ENCODE measurements around the gene F10. TPM values are rescaled to one million over a fixed set of nuclear protein-coding genes. Genes with fewer than 3 reads are reported as not detected.
"Not testable (repeated sequence)": the region's sequence is repeated elsewhere in the genome, so short reads cannot be mapped to it uniquely, and the experiment has no call there.

The F10 gene
- polyA plus RNA-seq, 4 donors, result 17.5 to 33.4 (median 20.6) TPM

DNA sequence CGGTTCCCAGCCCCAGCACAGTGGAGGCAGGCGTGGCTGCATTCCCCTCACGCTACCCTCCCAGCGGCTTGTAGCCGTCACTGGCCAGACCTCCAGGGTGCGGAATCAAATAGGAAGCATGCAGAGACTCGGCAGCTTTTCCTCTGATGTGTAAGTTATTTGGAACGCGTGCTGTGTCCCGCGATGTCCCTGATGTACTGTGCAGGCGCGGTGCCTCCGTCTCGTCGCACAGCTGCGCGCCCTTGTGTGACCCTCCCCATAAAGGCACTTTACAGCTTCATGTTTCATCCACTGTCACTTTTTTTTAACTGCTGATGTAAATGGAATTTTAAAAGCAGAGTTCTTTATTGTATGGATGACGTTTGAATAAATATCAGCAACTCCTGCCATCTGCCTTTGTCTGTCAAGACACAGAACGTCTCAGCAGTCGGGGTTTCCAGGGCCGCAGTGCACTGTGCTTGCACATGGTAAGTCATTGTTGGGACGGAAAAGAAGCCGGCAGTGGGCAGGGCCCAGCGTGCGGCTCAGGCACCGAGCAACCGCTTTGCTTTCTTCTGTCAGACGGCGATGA is 24.4 kb upstream of the F10 start:
- DNase-seq (ENCODE audit: low read depth in 4 of 4, low spot score in 3 of 4), result no peak

GRCh38 chr13:113099142-113099541 is 23.5 kb upstream of the F10 start:
- no peak for DNase-seq (ENCODE audit: low read depth in 4 of 4, low spot score in 3 of 4)

DNA sequence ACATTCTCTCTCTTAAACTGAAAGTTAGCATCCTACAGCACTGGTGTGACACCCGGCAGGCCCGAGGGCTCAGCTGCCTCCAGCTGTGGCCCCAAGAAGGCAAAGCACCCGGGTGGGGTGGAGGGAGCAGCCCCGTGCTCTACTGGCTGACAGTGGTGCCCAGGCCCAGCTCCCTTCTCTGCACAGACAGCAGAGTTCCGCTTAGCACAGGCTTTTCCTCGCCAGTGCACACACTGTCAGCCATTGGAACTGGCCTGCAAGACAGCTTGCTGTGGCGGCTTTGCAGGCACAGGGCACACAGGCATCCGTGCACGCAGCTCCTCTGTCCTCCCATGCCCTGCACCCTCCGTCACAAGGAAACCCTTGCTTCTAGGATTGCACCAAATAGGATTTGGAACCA is 20.3 kb upstream of the F10 start:
- not testable (repeated sequence) for DNase-seq (ENCODE audit: low read depth in 4 of 4, low spot score in 3 of 4)

DNA sequence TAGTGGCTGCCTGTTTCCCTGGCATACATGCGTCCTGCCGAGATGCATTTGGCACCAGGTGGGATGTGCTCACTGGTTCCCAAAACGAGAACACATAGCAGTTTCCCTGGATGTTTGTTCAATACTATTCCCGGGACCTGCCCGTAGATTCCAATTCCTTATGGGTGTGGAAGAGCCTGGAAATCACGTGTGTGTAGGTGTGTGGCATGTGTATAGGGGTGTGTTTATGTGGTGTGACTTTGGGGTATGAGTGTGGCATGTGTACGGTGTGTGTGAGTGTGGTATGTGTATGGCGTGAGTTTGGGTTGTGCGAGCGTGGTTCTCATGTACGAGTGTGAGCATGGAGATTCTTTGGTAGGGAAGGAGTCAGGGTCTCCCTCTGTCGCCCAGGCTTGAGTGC is 19.9 kb upstream of the F10 start:
- DNase-seq (ENCODE audit: low read depth in 4 of 4, low spot score in 3 of 4), result no peak

GRCh38 chr13:113103646-113104045 is 19.0 kb upstream of the F10 start:
- DNase-seq (ENCODE audit: low read depth in 4 of 4, low spot score in 3 of 4), result no peak

DNA sequence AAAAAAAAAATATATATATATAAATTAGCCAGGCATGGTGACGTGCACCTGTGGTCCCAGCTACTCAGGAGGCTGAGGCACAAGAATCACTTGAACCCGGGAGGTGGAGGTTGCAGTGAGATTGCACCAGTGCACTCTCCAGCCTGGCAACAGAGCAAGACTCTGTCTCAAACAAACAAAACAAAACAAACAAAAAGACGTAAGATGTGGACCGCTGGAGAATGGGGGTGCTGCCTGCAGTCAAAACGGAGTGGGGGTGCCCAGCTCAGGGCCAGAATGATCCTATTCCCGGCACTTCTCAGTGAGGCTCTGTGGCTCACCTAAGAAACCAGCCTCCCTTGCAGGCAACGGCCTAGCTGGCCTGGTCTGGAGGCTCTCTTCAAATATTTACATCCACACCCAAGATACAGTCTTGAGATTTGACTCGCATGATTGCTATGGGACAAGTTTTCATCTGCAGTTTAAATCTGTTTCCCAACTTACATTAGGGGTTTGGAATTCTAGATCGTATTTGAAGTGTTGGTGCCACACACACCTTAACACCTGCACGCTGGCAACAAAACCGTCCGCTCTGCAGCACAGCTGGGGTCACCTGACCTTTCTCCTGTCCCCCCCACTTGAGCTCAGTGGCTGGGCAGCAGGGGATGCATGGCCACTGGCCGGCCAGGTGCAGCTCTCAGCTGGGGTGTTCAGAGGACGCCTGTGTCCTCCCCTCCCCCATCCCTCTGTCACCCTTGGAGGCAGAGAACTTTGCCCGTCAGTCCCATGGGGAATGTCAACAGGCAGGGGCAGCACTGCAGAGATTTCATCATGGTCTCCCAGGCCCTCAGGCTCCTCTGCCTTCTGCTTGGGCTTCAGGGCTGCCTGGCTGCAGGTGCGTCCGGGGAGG is 17.3 kb upstream of the F10 start, which contains the start of gene F7:
TSS of gene F7 (plus strand) at position 760 of the 889 bp plus-strand sequence. CDS start at position 811, 51 bp downstream.
- no peak for DNase-seq (ENCODE audit: low read depth in 4 of 4, low spot score in 3 of 4)

DNA sequence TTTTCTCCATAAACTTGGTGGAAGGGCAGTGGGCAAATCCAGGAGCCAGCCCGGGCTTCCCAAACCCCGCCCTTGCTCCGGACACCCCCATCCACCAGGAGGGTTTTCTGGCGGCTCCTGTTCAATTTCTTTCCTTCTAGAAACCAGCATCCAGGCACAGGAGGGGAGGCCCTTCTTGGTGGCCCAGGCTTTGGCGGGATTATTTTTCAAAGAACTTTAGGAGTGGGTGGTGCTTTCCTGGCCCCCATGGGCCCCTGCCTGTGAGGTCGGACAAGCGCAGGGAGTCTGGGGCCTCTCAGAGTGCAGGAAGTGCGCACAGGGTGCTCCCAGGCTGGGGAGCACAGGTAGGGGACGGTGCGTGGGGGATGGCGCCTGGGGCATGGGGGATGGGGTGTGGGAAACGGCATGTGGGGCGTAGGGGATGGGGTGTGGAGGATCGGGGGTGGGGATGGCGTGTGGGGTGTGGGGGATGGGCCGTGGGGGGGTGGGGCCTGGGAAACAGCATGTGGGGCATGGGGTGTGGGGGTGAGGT is 16.6 kb upstream of the F10 start:
- no peak for DNase-seq (ENCODE audit: low read depth in 4 of 4, low spot score in 3 of 4)

DNA sequence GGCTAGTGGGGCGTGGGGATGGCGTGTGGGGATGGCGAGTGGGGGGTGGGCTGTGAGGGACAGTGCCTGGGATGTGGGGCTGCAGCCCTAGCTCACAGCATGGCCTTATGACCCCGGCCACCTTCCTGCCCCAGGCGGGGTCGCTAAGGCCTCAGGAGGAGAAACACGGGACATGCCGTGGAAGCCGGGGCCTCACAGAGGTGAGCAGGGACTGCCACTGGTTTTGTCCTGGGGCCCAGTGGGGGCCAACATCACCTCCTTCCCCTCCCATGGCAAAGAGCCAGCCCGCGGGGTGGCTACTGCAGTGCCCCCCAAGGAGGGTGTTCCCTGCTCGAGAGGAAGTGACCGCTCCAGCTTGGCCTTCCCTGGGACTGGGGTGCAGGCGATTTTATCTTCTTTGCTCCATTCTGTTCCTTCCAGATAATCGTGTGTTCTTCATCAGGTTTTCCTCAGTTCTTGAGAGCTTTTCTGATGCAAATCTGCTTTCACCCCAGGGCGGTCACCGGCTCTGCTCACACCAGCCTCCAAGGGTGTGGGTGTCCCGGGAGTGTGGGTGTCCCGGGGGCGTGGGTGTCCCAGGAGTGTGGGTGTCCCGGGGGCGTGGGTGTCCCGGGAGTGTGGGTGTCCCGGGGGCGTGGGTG is 15.8 kb upstream of the F10 start:
- no peak for DNase-seq (ENCODE audit: low read depth in 4 of 4, low spot score in 3 of 4)

- DNase-seq (ENCODE audit: low read depth in 4 of 4, low spot score in 3 of 4), result not testable (repeated sequence)
These were observed 14.1 kb upstream of the F10 start for GRCh38 chr13:113108521-113108920.

DNA sequence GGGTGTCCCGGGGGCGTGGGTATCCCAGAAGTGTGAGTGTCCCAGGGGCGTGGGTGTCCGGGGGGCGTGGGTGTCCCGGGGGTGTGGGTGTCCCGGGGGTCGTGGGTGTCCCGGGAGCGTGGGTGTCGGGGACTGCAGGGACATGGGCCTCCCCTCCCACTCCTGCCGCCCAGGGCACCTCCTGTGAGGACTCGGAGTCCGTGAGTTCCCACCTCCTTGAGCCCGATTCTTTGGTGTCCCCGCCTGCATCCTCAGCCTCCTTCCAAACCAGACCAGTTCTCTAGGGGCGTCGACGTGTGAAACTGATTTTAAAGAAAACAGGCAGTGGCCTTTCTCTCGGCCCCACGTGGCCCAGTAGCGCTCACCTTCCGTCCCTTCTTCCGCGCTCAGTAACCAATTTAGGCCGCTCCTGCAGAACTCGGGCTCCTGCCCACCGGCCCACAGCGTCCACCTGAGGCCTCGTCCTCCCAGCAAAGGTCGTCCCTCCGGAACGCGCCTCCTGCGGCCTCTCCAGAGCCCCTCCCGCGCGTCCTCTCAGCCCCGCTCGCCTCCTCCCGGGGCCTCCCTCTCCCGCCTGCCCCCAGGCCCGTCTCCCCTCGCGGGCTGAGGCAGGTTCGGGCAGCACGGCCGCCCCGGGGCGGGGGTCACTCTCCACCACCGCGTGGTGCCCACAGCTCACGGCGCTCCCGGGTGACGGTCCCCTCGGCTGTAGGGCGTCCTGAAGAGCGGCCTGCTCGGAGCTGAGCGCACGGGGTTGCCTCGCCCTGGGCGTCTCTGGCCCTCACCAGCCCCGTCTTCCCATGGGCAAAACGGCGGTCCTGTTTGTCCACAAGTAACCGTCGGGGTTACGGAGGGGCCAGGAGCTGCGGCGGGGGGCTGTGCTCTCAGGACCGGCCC is 13.2 kb upstream of the F10 start:
- DNase-seq (ENCODE audit: low read depth in 4 of 4, low spot score in 3 of 4), result no peak

- DNase-seq (ENCODE audit: low read depth in 4 of 4, low spot score in 3 of 4), result no peak
These were observed 12.3 kb upstream of the F10 start for GRCh38 chr13:113110048-113110851.

DNA sequence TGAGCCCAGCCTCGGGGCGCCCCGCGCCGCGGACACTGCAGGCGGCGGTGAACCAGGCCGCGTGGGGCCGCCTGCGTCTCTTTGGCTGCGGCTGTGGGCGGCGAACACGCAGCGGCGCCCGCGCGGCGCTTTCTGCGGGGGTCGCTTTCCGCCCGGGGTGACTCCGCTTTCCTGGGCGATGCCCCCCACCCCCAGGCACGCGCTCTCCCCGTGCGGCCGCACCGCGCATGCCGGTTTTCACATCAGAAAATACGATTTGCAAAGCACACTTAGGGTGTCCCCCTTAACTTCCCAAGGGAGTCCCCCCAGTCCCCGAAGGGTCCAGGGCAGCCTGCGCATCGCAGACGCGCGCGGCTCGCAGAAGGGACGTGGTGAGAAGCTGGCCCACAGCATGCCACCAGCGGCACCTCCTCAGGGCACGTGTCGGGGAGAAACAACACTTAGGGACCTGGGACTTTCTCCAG is 11.7 kb upstream of the F10 start:
- no peak for DNase-seq (ENCODE audit: low read depth in 4 of 4, low spot score in 3 of 4)

- not testable (repeated sequence) for DNase-seq (ENCODE audit: low read depth in 4 of 4, low spot score in 3 of 4)
These were observed 10.8 kb upstream of the F10 start for GRCh38 chr13:113111821-113112220.

GRCh38 chr13:113112475-113112874 is 10.1 kb upstream of the F10 start:
- not testable (repeated sequence) for DNase-seq (ENCODE audit: low read depth in 4 of 4, low spot score in 3 of 4)

DNA sequence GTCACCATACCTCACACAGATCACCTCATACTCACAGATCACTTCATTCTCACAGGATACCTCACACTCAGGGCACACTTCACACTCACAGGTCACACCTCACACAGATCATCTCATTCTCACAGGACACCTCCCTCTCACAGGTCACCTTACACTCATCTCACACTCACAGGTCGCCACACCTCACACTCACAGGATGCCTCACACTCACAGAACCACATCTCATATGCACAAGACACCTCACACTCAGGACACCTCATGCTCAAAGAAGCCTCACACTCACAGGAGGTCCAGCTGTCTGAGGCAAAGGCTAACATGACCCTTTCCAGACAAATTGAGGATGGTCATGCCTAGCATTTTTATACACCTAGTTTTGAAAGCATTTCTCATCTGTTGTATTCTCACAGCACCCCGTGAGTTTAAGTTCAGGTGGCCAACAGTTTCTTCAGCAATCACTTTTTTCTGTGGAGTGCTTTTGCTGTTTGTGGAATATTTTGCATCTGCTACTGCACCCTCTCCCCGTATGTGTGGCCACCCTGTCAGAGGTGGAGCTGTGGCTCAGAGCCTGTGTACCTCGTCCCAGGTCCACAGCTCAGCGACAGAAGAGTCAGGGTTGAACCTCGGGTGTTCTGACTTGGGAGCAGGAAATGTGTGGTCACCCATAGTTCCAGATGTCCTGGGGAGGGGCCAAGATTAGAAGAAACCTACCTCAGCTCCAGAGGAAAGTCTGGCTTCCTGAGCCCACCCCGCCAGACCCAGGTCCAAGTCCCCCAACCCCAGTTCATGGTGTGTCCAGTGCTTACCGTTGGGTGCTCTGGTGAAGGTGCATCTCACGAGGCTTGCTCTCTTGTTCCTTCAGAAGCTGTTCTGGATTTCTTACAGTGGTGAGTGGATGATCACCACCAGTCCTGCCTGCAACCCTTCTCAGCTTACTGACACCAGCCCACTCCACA is 9.4 kb upstream of the F10 start:
- no peak for DNase-seq (ENCODE audit: low read depth in 4 of 4, low spot score in 3 of 4)

DNA sequence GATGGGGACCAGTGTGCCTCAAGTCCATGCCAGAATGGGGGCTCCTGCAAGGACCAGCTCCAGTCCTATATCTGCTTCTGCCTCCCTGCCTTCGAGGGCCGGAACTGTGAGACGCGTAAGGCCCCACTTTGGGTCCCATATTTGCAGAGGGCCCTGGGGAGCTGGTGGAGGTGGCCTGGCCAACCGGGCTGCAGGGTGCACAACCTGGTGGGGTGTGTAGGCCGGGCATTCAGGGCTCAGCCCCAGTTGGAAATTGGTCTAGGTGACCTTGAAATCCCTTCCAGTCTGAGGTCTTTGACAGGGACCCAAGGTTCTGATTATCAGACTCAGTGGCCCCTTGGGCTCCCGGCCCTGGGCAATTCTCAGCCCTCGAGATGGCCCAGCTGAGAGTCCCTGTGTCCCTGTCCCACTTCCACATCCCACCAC is 8.7 kb upstream of the F10 start:
- DNase-seq (ENCODE audit: low read depth in 4 of 4, low spot score in 3 of 4), result no peak

DNA sequence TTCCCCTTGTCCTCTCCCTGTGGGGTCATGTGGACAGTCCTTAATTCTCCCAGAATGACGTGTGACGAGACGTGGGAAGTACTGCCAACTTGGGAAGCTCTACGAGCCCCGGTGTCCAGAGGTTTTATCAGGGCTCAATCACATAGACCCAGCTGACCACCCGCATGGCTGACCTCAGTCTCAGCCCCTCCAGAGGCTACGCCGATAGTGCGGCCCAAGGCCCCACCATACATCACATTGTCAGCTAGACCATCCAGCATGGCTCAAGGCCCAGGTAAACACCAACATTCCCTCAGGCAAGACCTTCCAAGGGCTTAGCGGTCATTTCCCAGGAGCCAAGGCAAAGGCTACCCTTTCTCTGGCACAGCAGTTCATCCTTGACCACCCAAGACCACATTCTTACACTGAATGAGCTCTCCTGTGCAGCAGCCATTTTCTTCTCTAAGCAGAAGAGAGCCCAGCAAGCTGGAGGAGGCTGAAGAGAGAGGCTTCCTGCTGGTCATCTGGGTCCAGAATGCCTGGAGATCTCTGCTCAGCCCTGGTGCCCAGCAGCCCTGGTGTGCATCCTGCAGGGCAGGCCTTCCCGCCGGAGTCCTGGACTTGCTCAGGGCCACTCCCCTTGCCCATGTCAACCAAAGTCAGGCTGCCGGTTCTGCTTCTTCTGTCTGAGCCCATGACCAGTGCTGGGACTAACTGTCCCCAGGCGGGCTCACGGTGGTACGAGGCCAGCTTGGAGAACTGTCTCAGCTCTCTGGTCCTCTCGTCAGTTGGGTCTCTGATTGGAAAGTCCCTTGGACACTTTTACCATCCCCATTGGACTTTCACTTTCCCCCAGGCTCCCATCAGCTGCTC is 7.9 kb upstream of the F10 start:
- DNase-seq (ENCODE audit: low read depth in 4 of 4, low spot score in 3 of 4), result no peak
